NCI-H2107 treated with DMSO at 0.1 percent for 48 hours (cell line): Measurements from ENCODE around the gene GABRB2.

Source experiments
- DNase-seq: peaks from one replicate; lab custom pipeline; 2025; ENCODE audit not compliant: unreplicated experiment; lab: John Stamatoyannopoulos, UW

GABRB2 gene

GRCh38 chr5:161481922-161482321 is 64.6 kb downstream of the GABRB2 start:
- no peak for DNase-seq

GRCh38 chr5:161471211-161471950 is 75.1 kb downstream of the GABRB2 start:
- no peak for DNase-seq

GRCh38 chr5:161467703-161468102 is 78.8 kb downstream of the GABRB2 start:
- DNase-seq: no peak

- DNase-seq: no peak
Measured at GRCh38 chr5:161460741-161461140, 85.8 kb downstream of the GABRB2 start.

- DNase-seq: no peak
Measured at GRCh38 chr5:161446655-161447054, 99.9 kb downstream of the GABRB2 start.

GRCh38 chr5:161442471-161442870 is 104.1 kb downstream of the GABRB2 start:
- no peak for DNase-seq

GRCh38 chr5:161432798-161433197 is 113.7 kb downstream of the GABRB2 start:
- DNase-seq: no peak

- no peak for DNase-seq
Measured at GRCh38 chr5:161431963-161432362, 114.6 kb downstream of the GABRB2 start.

GRCh38 chr5:161421067-161421466 is 125.5 kb downstream of the GABRB2 start:
- no peak for DNase-seq

- DNase-seq: no peak
Measured at GRCh38 chr5:161420521-161420920, 126.0 kb downstream of the GABRB2 start.

- DNase-seq: no peak
Measured at GRCh38 chr5:161414896-161415295, 131.6 kb downstream of the GABRB2 start.

GRCh38 chr5:161414037-161414436 is 132.5 kb downstream of the GABRB2 start:
- no peak for DNase-seq

GRCh38 chr5:161412792-161413191 is 133.7 kb downstream of the GABRB2 start:
- no peak for DNase-seq

- no peak for DNase-seq
Measured at GRCh38 chr5:161411156-161411555, 135.4 kb downstream of the GABRB2 start.

GRCh38 chr5:161410640-161411039 is 135.9 kb downstream of the GABRB2 start:
- DNase-seq: no peak

- DNase-seq: no peak
Measured at GRCh38 chr5:161409471-161409870, 137.1 kb downstream of the GABRB2 start.

GRCh38 chr5:161406880-161407279 is 139.6 kb downstream of the GABRB2 start:
- DNase-seq: no peak

- DNase-seq: no peak
Measured at GRCh38 chr5:161403996-161404395, 142.5 kb downstream of the GABRB2 start.

GRCh38 chr5:161403121-161403520 is 143.4 kb downstream of the GABRB2 start:
- DNase-seq: no peak

- peak; percentile 4 for DNase-seq
Measured at GRCh38 chr5:161400583-161400982, 145.9 kb downstream of the GABRB2 start.

GRCh38 chr5:161399996-161400562 is 146.4 kb downstream of the GABRB2 start:
- DNase-seq: no peak

- no peak for DNase-seq
Measured at GRCh38 chr5:161397448-161397847, 149.1 kb downstream of the GABRB2 start.

GRCh38 chr5:161396171-161396570 is 150.4 kb downstream of the GABRB2 start:
- DNase-seq: no peak
